ENCODE results near the gene NT5DC3.

DNA sequence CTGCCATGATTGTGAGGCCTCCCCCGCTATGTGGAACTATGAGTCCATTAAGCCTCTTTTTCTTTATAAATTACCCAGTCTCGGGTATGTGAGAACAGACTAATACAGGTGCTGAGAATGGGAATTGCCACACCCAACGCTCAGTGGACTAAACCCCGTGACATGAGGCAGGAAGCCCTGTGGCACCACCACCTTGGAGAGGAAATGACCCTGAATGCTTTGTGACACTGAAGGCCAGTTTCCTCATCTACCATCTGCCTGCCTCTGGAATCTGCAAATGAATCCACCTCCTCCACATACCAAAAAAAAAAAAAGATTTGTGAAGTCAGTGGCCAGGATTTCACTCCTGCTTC lies 41.6 kb downstream of the NT5DC3 start:
- TF ChIP-seq, protein P1, sequence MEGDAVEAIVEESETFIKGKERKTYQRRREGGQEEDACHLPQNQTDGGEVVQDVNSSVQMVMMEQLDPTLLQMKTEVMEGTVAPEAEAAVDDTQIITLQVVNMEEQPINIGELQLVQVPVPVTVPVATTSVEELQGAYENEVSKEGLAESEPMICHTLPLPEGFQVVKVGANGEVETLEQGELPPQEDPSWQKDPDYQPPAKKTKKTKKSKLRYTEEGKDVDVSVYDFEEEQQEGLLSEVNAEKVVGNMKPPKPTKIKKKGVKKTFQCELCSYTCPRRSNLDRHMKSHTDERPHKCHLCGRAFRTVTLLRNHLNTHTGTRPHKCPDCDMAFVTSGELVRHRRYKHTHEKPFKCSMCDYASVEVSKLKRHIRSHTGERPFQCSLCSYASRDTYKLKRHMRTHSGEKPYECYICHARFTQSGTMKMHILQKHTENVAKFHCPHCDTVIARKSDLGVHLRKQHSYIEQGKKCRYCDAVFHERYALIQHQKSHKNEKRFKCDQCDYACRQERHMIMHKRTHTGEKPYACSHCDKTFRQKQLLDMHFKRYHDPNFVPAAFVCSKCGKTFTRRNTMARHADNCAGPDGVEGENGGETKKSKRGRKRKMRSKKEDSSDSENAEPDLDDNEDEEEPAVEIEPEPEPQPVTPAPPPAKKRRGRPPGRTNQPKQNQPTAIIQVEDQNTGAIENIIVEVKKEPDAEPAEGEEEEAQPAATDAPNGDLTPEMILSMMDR (IDR thresholded peaks at IDR 0.05; ENCODE audit: low read length), result no peak
- TF ChIP-seq EZH2phosphoT487 (IDR thresholded peaks at IDR 0.05; ENCODE audit: low read length), result no peak
- TF ChIP-seq EZH2 (optimal IDR thresholded peaks at IDR 0.05; ENCODE audit: low read depth, low read length), result no peak

All from MM.1S (cell line).